ENCODE data around the gene PAK2. TPM values are rescaled to one million over a fixed set of nuclear protein-coding genes. Genes with fewer than 3 reads are reported as not detected.
"Not testable (repeated sequence)": the region's sequence is repeated elsewhere in the genome, so short reads cannot be mapped to it uniquely, and the experiment has no call there.

PAK2 gene
- total RNA-seq, 2 donors from 2014 or later = 47.5 to 48.7 TPM

- no peak for TF ChIP-seq CTCF (IDR thresholded peaks at IDR 0.05)
- H3K36me3 ChIP-seq = peaks cover 17% of the 10 kb centered on the region
- no peaks in the 10 kb centered on the region for H3K27me3 ChIP-seq
- DNase-seq (ENCODE audit: low spot score) = no peak
- no peak overlapping the region for H3K4me3 ChIP-seq
- H3K4me1 ChIP-seq = no peaks in the 10 kb centered on the region
- H3K27ac ChIP-seq = no peak overlapping the region
- no peaks in the 10 kb centered on the region for H3K9me3 ChIP-seq
Measured at GRCh38 chr3:196835086-196835485, 95.4 kb downstream of the PAK2 start.

- H3K36me3 ChIP-seq; DNase-seq (ENCODE audit: low spot score): not testable (repeated sequence)
Measured at GRCh38 chr3:196836626-196837025, 97.0 kb downstream of the PAK2 start.

GRCh38 chr3:196837819-196838420, 98.3 kb downstream of the PAK2 start:
- no peaks in the 10 kb centered on the region for H3K4me1 ChIP-seq
- H3K27ac ChIP-seq = no peak overlapping the region
- no peak for DNase-seq (ENCODE audit: low spot score)
- no peaks in the 10 kb centered on the region for H3K27me3 ChIP-seq
- TF ChIP-seq CTCF (IDR thresholded peaks at IDR 0.05) = peak; percentile 44 to 69
- H3K9me3 ChIP-seq = no peaks in the 10 kb centered on the region
- H3K4me3 ChIP-seq = no peak overlapping the region
- no peaks in the 10 kb centered on the region for H3K36me3 ChIP-seq

More at GRCh38 chr3:196836626-196837025, 97.0 kb downstream of the PAK2 start:
- not testable (repeated sequence) for H3K4me3 ChIP-seq, H3K27ac ChIP-seq, H3K4me1 ChIP-seq, H3K27me3 ChIP-seq, H3K9me3 ChIP-seq

GRCh38 chr3:196839351-196839750, 99.7 kb downstream of the PAK2 start:
- H3K4me3 ChIP-seq; H3K27ac ChIP-seq; H3K36me3 ChIP-seq; H3K4me1 ChIP-seq; H3K27me3 ChIP-seq; H3K9me3 ChIP-seq; DNase-seq (ENCODE audit: low spot score): not testable (repeated sequence)

- DNase-seq (ENCODE audit: low spot score) = no peak
- Histone ChIP-seq H3K36me3 (no peaks in the 10 kb centered on the region), H3K4me1 (no peaks in the 10 kb centered on the region), H3K4me3 (no peak overlapping the region), H3K27ac (no peak overlapping the region), H3K27me3 (no peaks in the 10 kb centered on the region), H3K9me3 (no peaks in the 10 kb centered on the region)
- TF ChIP-seq CTCF (IDR thresholded peaks at IDR 0.05) = no peak
Measured at GRCh38 chr3:196842567-196843434, 103.1 kb downstream of the PAK2 start.

GRCh38 chr3:196843435-196844110, 103.9 kb downstream of the PAK2 start:
- Histone ChIP-seq H3K9me3 (no peaks in the 10 kb centered on the region), H3K27ac (no peak overlapping the region), H3K4me3 (no peak overlapping the region), H3K36me3 (no peaks in the 10 kb centered on the region), H3K4me1 (no peaks in the 10 kb centered on the region), H3K27me3 (no peaks in the 10 kb centered on the region)
- no peak for TF ChIP-seq CTCF (IDR thresholded peaks at IDR 0.05)
- DNase-seq (ENCODE audit: low spot score) = no peak

- H3K4me3 ChIP-seq; H3K27me3 ChIP-seq; H3K4me1 ChIP-seq; H3K36me3 ChIP-seq; H3K27ac ChIP-seq; DNase-seq (ENCODE audit: low spot score); H3K9me3 ChIP-seq: not testable (repeated sequence)
Measured at GRCh38 chr3:196844235-196845219, 104.9 kb downstream of the PAK2 start.

GRCh38 chr3:196848375-196848774, 108.7 kb downstream of the PAK2 start:
- not testable (repeated sequence) for H3K4me3 ChIP-seq; H3K36me3 ChIP-seq; H3K9me3 ChIP-seq; DNase-seq (ENCODE audit: low spot score); H3K4me1 ChIP-seq; H3K27ac ChIP-seq; H3K27me3 ChIP-seq
